Esophagus (tissue), 2 donors: ENCODE measurements around the gene SLC26A2. TPM values are rescaled to one million over a fixed set of nuclear protein-coding genes. Genes with fewer than 3 reads are reported as not detected.

Experiments
- H3K27ac ChIP-seq, 2 donors: one replicate each; pipeline ENCODE4 v1.5.1; 2013; ENCODE audit warnings: low read depth in 2 of 2, mild to moderate bottlenecking in 2 of 2, inconsistent platforms in 1 of 2, low read length in 1 of 2, moderate library complexity in 1 of 2
- H3K27me3 ChIP-seq, 2 donors: one replicate each; pipeline ENCODE4 v1.6.1; 2013; ENCODE audit warnings: low read length in 2 of 2, control low read depth in 1 of 2, mild to moderate bottlenecking in 1 of 2; ENCODE audit not compliant: insufficient read depth in 2 of 2, control insufficient read depth in 1 of 2
- H3K36me3 ChIP-seq, 2 donors: one replicate each; pipeline ENCODE4 v1.6.1; 2013; ENCODE audit warnings: low read length in 1 of 2; ENCODE audit not compliant: control insufficient read depth in 2 of 2, insufficient read depth in 2 of 2
- H3K4me1 ChIP-seq, 2 donors: one replicate each; pipeline ENCODE4 v1.6.1; 2013; ENCODE audit warnings: low read length in 1 of 2; ENCODE audit not compliant: control insufficient read depth in 2 of 2, insufficient read depth in 2 of 2
- H3K4me3 ChIP-seq, 2 donors: one replicate each; pipeline ENCODE4 v1.5.1; 2013; ENCODE audit warnings: low read length in 2 of 2, mild to moderate bottlenecking in 2 of 2, low read depth in 1 of 2, moderate library complexity in 1 of 2
- H3K9me3 ChIP-seq, 2 donors: one replicate each; pipeline ENCODE4 v1.6.1; 2013; ENCODE audit warnings: mild to moderate bottlenecking in 2 of 2, low read depth in 1 of 2, low read length in 1 of 2, moderate library complexity in 1 of 2; ENCODE audit not compliant: control insufficient read depth in 2 of 2, insufficient read depth in 1 of 2
- WGBS, 2 donors: extraction: QIAGEN DNeasy Blood & Tissue Kit; methylation state at CpG; one replicate each; pipeline ENCODE4 v1.1.7; 2013; 5-methylcytosine and 5-hydroxymethylcytosine counted together
- polyA plus RNA-seq, 2 donors: library from polyadenylated mRNA; stranded (reverse); fragments of 200-250 nt; gene quantifications; one replicate each; pipeline ENCODE4 v1.2.3, GENCODE V29; 2013
- donor health status: healthy with polysubstance abuse.
- donor health status: Bipolar disorder and iron deficiency.

Gene SLC26A2
- polyA plus RNA-seq, 2 donors, result 7.3 to 8.2 TPM

DNA sequence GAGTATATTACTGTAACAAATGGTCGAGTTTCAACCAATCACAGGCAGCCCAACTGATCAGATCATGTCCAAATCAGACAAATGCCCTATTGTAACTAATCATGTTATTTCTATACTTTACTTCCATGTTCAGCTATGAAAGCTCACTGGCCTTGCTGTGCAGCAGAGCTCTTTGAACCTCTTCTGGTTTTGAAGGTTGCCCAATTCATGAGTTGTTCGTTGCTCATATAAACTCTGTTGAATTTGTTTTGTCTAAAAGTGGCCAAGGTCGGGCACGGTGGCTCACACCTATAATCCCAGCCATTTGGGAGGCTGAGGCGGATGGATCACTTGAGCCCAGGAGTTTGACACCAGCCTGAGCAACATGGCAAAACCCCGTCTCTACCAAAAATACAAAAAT is 37.6 kb upstream of the SLC26A2 start:
- Histone ChIP-seq H3K4me1 (no peaks in the 10 kb centered on the region), H3K36me3 (no peaks in the 10 kb centered on the region), H3K4me3 (no peak overlapping the region), H3K9me3 (no peaks in the 10 kb centered on the region), H3K27ac (no peak overlapping the region), H3K27me3 (no peaks in the 10 kb centered on the region)
- WGBS, 2 donors, result 65 to 72% methylated on average over 6 of the region's 6 CpGs

- WGBS, 2 donors, result 80 to 81% methylated on average over 5 of the region's 5 CpGs
- no peaks in the 10 kb centered on the region for H3K9me3 ChIP-seq
- H3K4me1 ChIP-seq, result no peaks in the 10 kb centered on the region
- no peaks in the 10 kb centered on the region for H3K36me3 ChIP-seq
- no peak overlapping the region for H3K4me3 ChIP-seq
- no peaks in the 10 kb centered on the region for H3K27me3 ChIP-seq
- no peak overlapping the region for H3K27ac ChIP-seq
These were observed 36.1 kb upstream of the SLC26A2 start for GRCh38 chr5:149924486-149924885.

DNA sequence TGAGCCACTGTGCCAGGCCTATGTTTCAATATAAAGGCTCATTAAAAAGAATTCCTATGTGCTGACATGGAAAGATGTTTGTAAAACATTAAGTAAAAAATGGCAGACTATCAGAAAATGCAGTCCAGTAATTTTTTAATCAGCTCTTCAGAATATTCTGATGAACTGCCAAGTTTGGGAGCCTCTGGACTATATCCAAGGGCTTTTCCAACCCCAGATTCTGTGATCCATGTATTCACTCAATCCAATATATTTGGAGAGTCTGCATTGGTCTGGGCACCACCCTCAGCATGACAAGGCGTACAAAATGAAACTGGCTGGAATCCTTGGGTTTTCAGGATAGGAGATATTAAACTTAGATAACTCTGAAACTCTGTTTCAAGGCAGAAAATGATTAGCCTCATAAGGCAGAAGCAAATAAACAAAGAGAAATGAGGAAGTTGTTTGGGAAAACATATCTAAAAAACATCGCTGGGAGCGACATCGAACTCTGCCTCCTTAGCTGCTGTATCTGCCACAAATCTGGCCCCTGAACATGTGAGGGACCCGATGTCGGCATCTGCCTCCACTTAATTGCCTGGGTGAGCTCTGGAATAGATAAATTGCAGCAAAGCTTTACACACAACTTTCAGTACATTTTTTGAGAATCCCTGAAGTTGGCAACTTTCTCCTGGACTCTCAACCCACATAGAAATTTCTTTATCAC is 30.4 kb upstream of the SLC26A2 start:
- H3K27me3 ChIP-seq, result no peaks in the 10 kb centered on the region
- H3K36me3 ChIP-seq, result no peaks in the 10 kb centered on the region
- 63 to 73% methylated on average over 6 of the region's 6 CpGs for WGBS, 2 donors
- no peaks in the 10 kb centered on the region for H3K9me3 ChIP-seq
- H3K27ac ChIP-seq, result no peak overlapping the region
- H3K4me3 ChIP-seq, result no peak overlapping the region
- no peaks in the 10 kb centered on the region for H3K4me1 ChIP-seq

DNA sequence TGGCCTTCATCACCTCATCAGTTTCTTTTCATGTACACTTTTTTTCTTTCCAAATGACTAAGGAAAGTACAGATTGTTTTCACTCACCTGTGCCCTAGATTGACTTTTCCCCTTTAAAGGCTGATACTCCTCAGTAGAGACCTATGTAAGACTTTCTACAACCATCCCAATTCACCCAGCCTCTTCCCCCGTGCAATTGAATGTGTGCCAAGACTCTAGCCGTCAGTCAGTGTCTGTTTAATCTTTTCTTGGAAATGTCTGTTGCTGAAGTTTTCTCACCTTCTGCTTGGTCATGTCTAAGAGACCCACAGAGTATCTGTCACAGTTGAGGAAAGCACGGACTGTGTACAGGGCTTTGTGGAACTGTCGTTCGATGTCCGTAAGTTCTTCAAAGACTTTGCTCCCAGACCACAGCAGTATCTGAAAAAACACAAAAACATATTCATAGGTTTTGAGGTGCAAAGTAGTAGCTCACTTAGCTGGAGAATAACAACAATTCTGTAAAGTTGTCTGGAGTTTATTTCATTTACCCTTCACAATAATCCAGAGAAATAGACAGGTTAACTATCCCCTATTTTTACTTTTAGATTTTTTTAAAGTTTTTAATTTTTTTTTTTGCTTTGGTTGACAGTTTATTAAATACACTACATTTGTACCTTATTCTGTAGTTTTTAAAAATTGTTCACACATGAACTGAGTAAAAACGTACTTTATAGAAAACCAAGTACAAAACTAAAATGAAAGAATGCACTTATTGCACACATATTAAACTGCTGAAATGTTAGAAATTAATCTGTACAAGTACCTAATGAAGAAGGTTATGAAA is 29.6 kb upstream of the SLC26A2 start:
- no peaks in the 10 kb centered on the region for H3K9me3 ChIP-seq
- no peaks in the 10 kb centered on the region for H3K4me1 ChIP-seq
- no peak overlapping the region for H3K4me3 ChIP-seq
- H3K36me3 ChIP-seq, result no peaks in the 10 kb centered on the region
- H3K27me3 ChIP-seq, result no peaks in the 10 kb centered on the region
- 66 to 68% methylated on average over 7 of the region's 7 CpGs for WGBS, 2 donors
- H3K27ac ChIP-seq, result no peak overlapping the region

DNA sequence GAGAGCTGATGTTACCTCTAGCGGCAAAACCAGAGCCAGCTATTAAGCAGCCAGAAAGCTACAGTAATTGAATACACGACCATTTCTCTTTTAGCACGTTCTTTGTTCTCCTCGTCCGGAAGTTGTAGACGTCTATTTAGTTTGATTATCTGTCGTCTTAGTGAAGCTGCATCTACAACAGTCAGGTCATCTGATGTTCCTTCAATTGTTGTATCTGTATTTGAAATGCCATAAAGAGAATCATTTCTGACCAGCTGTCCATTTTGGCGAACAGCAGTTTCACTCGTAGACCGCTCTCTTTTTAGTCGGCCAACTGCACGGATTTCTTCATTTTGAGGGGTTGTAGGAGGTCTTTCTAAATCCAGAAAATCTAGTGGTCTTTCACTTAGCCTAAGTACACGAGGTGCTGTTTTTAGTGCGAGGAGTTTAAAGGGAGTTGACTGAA is 28.5 kb upstream of the SLC26A2 start:
- H3K9me3 ChIP-seq, result no peaks in the 10 kb centered on the region
- no peaks in the 10 kb centered on the region for H3K36me3 ChIP-seq
- no peak overlapping the region for H3K4me3 ChIP-seq
- no peak overlapping the region for H3K27ac ChIP-seq
- H3K4me1 ChIP-seq, result no peaks in the 10 kb centered on the region
- 84 to 85% methylated on average over 14 of the region's 14 CpGs for WGBS, 2 donors
- no peaks in the 10 kb centered on the region for H3K27me3 ChIP-seq

DNA sequence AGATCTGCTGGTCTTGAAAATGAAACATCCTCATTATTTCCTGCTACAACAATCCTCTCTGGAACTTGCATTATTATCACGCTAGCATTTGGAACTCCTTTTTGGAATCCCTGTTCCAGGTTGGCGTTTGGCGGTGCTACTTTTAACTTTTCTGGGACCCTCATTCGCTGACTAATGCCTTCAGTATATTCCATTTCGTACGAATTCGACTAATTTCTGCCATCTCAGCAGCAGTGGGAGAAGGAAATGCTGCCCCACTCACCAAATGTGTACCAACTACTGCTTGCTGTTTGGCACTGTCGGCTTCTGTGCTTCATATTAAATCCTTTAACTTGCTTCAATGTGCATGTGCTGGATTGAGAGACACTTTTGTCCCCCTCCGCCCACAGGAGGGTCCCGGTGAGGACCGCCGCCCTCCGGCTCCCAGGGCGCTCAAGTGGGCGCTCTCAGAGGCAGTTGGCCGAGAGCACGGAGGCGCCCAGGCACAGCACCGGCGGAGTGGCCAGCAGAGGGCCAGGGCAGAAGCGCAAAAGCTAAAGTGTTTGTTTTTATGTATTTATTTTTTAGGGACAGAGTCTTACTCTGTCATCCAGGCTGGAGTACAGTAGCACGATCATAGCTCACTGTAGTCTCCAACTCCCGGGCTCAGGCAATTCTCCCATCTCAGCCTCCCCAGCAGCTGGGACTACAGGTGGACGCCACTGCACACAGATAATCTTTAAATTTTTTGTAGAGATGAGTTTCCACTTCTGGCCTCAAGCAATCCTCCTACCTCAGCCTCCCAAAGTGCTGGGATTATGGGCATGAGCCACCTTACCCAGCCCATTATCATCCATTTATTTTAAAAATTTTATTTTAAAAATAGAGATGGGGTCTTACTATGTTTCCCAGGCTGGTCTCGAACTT is 27.9 kb upstream of the SLC26A2 start:
- Histone ChIP-seq H3K4me1 (no peaks in the 10 kb centered on the region), H3K4me3 (no peak overlapping the region), H3K9me3 (no peaks in the 10 kb centered on the region), H3K36me3 (no peaks in the 10 kb centered on the region), H3K27ac (no peak overlapping the region), H3K27me3 (no peaks in the 10 kb centered on the region)
- 74 to 79% methylated on average over 25 of the region's 25 CpGs for WGBS, 2 donors

- peaks cover 0 to 7% of the 10 kb centered on the region in 2 donors for H3K4me1 ChIP-seq
- H3K27ac ChIP-seq, result peak overlapping the region; percentile 38 to 71
- 48 to 60% methylated on average over 8 of the region's 8 CpGs for WGBS, 2 donors
- no peaks in the 10 kb centered on the region for H3K36me3 ChIP-seq
- no peak overlapping the region for H3K4me3 ChIP-seq
- H3K9me3 ChIP-seq, result no peaks in the 10 kb centered on the region
- H3K27me3 ChIP-seq, result no peaks in the 10 kb centered on the region
These were observed 25.1 kb upstream of the SLC26A2 start for GRCh38 chr5:149935431-149935901.

- Histone ChIP-seq H3K36me3 (no peaks in the 10 kb centered on the region), H3K4me1 (peaks cover 0 to 8% of the 10 kb centered on the region in 2 donors), H3K27ac (peak overlapping the region; percentile 38), H3K4me3 (no peak overlapping the region), H3K9me3 (no peaks in the 10 kb centered on the region), H3K27me3 (no peaks in the 10 kb centered on the region)
- 51 to 57% methylated on average over 1 of the region's 1 CpG for WGBS, 2 donors
These were observed 24.4 kb upstream of the SLC26A2 start for GRCh38 chr5:149936044-149936699.

DNA sequence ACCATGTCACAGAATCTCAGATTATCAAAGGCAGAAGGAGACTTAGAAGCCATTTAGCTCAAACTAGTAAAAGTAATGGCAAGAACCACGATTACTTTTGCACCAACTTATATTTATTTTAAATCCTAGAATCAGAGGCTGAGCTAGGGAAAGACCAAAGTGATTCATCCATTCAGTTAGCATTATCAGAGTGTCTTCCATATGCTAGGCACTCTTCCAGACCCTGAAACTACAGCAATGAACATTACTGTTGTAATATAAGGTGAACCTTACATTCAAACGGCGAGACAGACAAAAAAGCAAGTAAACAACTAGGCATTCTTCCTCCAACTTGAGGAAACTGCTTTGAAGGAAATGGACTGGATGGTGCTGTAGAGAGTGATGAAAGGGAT is 23.9 kb upstream of the SLC26A2 start:
- Histone ChIP-seq H3K4me1 (peaks cover 0 to 11% of the 10 kb centered on the region in 2 donors), H3K27me3 (no peaks in the 10 kb centered on the region), H3K27ac (no peak overlapping the region), H3K9me3 (no peaks in the 10 kb centered on the region), H3K4me3 (no peak overlapping the region), H3K36me3 (no peaks in the 10 kb centered on the region)
- WGBS, 2 donors, result 85 to 86% methylated on average over 3 of the region's 3 CpGs
